ENCODE results near the gene CD22.
"Not testable (repeated sequence)": the region's sequence is repeated elsewhere in the genome, so short reads cannot be mapped to it uniquely, and the experiment has no call there.

Gene CD22

GRCh38 chr19:35328851-35329285 is at the start of gene CD22:
Gene CD22, plus strand, starts transcription at chr19:35329187. Its CDS starts 2,854 bp downstream, at chr19:35332041.
- DNase-seq = no peak

GRCh38 chr19:35279374-35279773 is 49.6 kb upstream of the CD22 start:
- DNase-seq = no peak

- DNase-seq = no peak
These were observed 48.8 kb upstream of the CD22 start for GRCh38 chr19:35279985-35280821.

GRCh38 chr19:35281303-35281702 is 47.7 kb upstream of the CD22 start:
- no peak for DNase-seq

- DNase-seq = no peak
These were observed 44.6 kb upstream of the CD22 start for GRCh38 chr19:35284153-35285094.

- DNase-seq = no peak
These were observed 43.9 kb upstream of the CD22 start for GRCh38 chr19:35285095-35285449.

- not testable (repeated sequence) for DNase-seq
These were observed 43.5 kb upstream of the CD22 start for GRCh38 chr19:35285465-35285864.

- not testable (repeated sequence) for DNase-seq
These were observed 42.9 kb upstream of the CD22 start for GRCh38 chr19:35286101-35286500.

GRCh38 chr19:35287713-35288112 is 41.3 kb upstream of the CD22 start:
- DNase-seq = no peak

- no peak for DNase-seq
These were observed 40.7 kb upstream of the CD22 start for GRCh38 chr19:35288331-35288730.

GRCh38 chr19:35288906-35289305 is 40.1 kb upstream of the CD22 start:
- no peak for DNase-seq

GRCh38 chr19:35290381-35291127 is 38.4 kb upstream of the CD22 start:
- DNase-seq = no peak

- DNase-seq = no peak
These were observed 37.7 kb upstream of the CD22 start for GRCh38 chr19:35291259-35291658.

GRCh38 chr19:35291916-35292315 is 37.1 kb upstream of the CD22 start, which contains the start of gene MAG:
Gene MAG, plus strand, starts transcription at chr19:35292161. Its CDS starts 3,248 bp downstream, at chr19:35295409.
- DNase-seq = no peak

GRCh38 chr19:35292421-35293362 is 36.3 kb upstream of the CD22 start:
- DNase-seq = no peak

- DNase-seq = peak; percentile 33
These were observed 35.6 kb upstream of the CD22 start for GRCh38 chr19:35293363-35293739.

- DNase-seq = no peak
These were observed 35.2 kb upstream of the CD22 start for GRCh38 chr19:35293808-35294207.

- DNase-seq = no peak
These were observed 34.7 kb upstream of the CD22 start for GRCh38 chr19:35294328-35294727.

- no peak for DNase-seq
These were observed 33.9 kb upstream of the CD22 start for GRCh38 chr19:35294859-35295791.

GRCh38 chr19:35295792-35296462 is 33.1 kb upstream of the CD22 start:
- no peak for DNase-seq
